NCI-H82 treated with DMSO at 0.1 percent for 48 hours (cell line): ENCODE results near the gene PRKD2.
"Not testable (repeated sequence)": the region's sequence is repeated elsewhere in the genome, so short reads cannot be mapped to it uniquely, and the experiment has no call there.

Source experiments
- DNase-seq: peaks from one replicate; lab custom pipeline; 2025; ENCODE audit not compliant: unreplicated experiment; lab: John Stamatoyannopoulos, UW

Gene PRKD2

GRCh38 chr19:46634656-46635218 lies 82.2 kb downstream of the PRKD2 start:
- peak; percentile 48 for DNase-seq

- peak; percentile 78 for DNase-seq
These were observed 82.8 kb downstream of the PRKD2 start for GRCh38 chr19:46634045-46634655.

GRCh38 chr19:46633130-46633529 lies 83.8 kb downstream of the PRKD2 start:
- DNase-seq, result no peak

GRCh38 chr19:46631481-46631880 lies 85.4 kb downstream of the PRKD2 start:
- no peak for DNase-seq

GRCh38 chr19:46630586-46631205 lies 86.2 kb downstream of the PRKD2 start:
- DNase-seq, result peak; percentile 88

- DNase-seq, result no peak
These were observed 87.3 kb downstream of the PRKD2 start for GRCh38 chr19:46629546-46630025.

GRCh38 chr19:46628970-46629369 lies 87.9 kb downstream of the PRKD2 start:
- DNase-seq, result not testable (repeated sequence)

GRCh38 chr19:46626446-46626845 lies 90.5 kb downstream of the PRKD2 start:
- DNase-seq, result no peak

GRCh38 chr19:46625731-46626130 lies 91.2 kb downstream of the PRKD2 start:
- DNase-seq, result no peak

- no peak for DNase-seq
These were observed 91.8 kb downstream of the PRKD2 start, which contains the start of gene PTGIR for GRCh38 chr19:46624958-46625661. PTGIR (minus strand) TSS chr19:46625089; CDS start chr19:46624225, 864 bp downstream.
